GM12892 (cell line): ENCODE measurements around the gene RPL7L1.
"Not testable (repeated sequence)": the region's sequence is repeated elsewhere in the genome, so short reads cannot be mapped to it uniquely, and the experiment has no call there.

Source experiments
- POLR2A ChIP-seq: IDR thresholded peaks from 2 replicates; pipeline ENCODE4 v1.6.1; 2011; ENCODE audit warnings: low read depth, low read length, control low read depth
- POLR2AphosphoS5 ChIP-seq: IDR thresholded peaks from 2 replicates; pipeline ENCODE4 v1.6.1; 2011; ENCODE audit warnings: low read depth, low read length, control low read depth

DNA sequence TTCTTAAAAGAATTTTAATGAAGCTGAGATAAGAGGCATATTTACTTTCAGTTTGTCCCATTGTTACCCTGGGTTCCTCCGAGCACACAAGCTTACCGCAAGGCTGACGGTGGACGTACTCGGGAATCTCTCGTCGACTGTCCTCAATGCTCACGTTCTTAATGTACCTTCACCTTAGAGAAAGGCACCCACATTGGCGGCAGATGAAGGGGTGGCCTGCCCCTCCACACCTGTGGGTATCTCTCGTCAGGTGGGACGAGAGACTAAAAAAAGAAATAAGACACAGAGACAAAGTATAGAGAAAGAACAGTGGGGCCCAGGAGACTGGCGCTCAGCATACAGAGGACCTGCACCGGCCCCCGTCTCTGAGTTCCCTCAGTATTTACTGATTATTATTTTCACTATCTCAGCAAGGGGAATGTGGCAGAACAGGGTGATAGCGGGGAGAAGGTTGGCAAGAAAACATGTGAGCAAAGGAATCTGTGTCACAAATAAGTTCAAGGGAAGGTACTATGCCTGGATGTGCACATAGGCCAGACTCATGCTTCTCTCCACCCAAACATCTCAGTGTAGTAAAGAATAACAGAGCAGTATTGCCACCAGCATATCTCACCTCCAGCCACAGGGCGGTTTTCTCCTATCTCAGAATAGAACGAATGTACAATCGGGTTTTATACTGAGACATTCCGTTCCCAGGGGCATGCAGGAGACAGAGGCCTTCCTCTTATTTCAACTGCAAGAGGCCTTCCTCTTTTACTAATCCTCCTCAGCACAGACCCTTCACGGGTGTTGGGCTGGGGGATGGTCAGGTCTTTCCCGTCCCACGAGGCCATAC lies 23.2 kb downstream of the RPL7L1 start:
- TF ChIP-seq POLR2A, POLR2AphosphoS5: not testable (repeated sequence)
